Fibroblast of lung (primary cell): ENCODE results near the gene GALR2.

Experiments
- CTCF ChIP-seq, 2 donors: IDR thresholded peaks in 1 of 2; conservative IDR thresholded peaks in 1 of 2; 1 replicate in 1 of 2; 2 replicates in 1 of 2; pipeline ENCODE4 v1.5.1; 2011 to 2012; ENCODE audit warnings: low read length in 2 of 2, control low read depth in 1 of 2, inconsistent platforms in 1 of 2, low read depth in 1 of 2, mild to moderate bottlenecking in 1 of 2
- EZH2 ChIP-seq: IDR thresholded peaks from 2 replicates; pipeline ENCODE4 v1.5.1; 2012; ENCODE audit warnings: low read length, control low read depth, mild to moderate bottlenecking; ENCODE audit errors: missing control alignments

GRCh38 chr17:76082326-76083251 lies 8.0 kb downstream of the GALR2 start:
- TF ChIP-seq CTCF (conservative IDR thresholded peaks at IDR 0.05 in 1 of 2, IDR thresholded peaks at IDR 0.05 in 1 of 2; ENCODE audit: low read depth in 1 of 2, low read length in 2 of 2) (no peak), EZH2 (no peak)
